ENCODE data around the gene IL17RD. TPM values are rescaled to one million over a fixed set of nuclear protein-coding genes. Genes with fewer than 3 reads are reported as not detected.

Gene IL17RD
- total and polyA plus RNA-seq, 2 experiments from 2014 or later: 10.7 to 104 TPM

DNA sequence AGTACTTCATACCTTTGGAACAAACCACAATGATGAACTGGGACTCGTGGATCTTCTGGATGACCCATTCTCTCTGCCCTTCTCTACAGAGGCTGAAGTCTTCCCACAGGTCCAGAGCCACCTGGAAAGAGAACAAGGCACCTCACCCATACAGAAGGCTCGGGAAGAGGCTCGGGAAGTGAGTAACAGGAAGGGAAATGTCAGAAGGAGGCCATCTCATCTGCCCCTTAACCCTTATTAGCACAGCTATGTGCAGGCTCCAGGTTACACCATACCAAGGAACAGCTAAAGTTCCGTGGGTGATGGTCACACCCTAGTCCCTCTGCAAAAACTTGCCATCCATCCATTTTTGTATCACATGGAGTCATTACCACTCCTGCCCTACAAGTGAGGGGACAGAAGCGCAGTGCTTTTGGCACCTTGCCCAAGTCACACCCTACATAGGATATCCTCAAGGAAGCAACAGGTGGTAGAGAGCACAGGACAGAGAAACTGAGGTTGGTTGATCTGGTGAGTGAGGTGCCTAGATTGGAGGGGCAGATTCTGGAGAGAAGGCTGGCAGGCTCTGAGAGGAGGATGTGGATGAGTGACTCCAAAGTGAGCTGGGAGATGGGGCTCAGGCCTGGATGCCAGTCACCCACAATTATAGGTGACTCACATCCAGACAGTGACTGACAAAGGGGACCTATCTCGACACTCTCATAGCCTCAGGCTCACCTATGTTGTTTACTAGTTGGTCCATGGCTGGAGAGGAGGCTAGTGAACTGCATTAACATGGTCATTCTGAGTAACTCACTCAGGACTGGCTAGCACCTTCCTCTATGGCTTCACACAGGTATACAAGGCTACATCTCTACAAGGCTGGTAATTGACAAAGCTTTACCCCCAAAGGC, 66.5 kb downstream of the IL17RD start (continued):
- TF ChIP-seq, protein P1, sequence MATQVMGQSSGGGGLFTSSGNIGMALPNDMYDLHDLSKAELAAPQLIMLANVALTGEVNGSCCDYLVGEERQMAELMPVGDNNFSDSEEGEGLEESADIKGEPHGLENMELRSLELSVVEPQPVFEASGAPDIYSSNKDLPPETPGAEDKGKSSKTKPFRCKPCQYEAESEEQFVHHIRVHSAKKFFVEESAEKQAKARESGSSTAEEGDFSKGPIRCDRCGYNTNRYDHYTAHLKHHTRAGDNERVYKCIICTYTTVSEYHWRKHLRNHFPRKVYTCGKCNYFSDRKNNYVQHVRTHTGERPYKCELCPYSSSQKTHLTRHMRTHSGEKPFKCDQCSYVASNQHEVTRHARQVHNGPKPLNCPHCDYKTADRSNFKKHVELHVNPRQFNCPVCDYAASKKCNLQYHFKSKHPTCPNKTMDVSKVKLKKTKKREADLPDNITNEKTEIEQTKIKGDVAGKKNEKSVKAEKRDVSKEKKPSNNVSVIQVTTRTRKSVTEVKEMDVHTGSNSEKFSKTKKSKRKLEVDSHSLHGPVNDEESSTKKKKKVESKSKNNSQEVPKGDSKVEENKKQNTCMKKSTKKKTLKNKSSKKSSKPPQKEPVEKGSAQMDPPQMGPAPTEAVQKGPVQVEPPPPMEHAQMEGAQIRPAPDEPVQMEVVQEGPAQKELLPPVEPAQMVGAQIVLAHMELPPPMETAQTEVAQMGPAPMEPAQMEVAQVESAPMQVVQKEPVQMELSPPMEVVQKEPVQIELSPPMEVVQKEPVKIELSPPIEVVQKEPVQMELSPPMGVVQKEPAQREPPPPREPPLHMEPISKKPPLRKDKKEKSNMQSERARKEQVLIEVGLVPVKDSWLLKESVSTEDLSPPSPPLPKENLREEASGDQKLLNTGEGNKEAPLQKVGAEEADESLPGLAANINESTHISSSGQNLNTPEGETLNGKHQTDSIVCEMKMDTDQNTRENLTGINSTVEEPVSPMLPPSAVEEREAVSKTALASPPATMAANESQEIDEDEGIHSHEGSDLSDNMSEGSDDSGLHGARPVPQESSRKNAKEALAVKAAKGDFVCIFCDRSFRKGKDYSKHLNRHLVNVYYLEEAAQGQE (IDR thresholded peaks at IDR 0.05; ENCODE audit: unreplicated experiment): no peak
- TF ChIP-seq POLR2AphosphoS5 (IDR thresholded peaks at IDR 0.05; ENCODE audit: low read depth) (no peak), ZNF331 (CRISPR knock-in tag; IDR thresholded peaks at IDR 0.05; ENCODE audit: low read depth) (no peak), EZH2phosphoT487 (IDR thresholded peaks at IDR 0.05; ENCODE audit: unreplicated experiment) (no peak), NANOG (IDR thresholded peaks at IDR 0.05; ENCODE audit: borderline replicate concordance) (no peak)
- TF ChIP-seq, protein P2, sequence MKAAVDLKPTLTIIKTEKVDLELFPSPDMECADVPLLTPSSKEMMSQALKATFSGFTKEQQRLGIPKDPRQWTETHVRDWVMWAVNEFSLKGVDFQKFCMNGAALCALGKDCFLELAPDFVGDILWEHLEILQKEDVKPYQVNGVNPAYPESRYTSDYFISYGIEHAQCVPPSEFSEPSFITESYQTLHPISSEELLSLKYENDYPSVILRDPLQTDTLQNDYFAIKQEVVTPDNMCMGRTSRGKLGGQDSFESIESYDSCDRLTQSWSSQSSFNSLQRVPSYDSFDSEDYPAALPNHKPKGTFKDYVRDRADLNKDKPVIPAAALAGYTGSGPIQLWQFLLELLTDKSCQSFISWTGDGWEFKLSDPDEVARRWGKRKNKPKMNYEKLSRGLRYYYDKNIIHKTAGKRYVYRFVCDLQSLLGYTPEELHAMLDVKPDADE (IDR thresholded peaks at IDR 0.05): no peak

DNA sequence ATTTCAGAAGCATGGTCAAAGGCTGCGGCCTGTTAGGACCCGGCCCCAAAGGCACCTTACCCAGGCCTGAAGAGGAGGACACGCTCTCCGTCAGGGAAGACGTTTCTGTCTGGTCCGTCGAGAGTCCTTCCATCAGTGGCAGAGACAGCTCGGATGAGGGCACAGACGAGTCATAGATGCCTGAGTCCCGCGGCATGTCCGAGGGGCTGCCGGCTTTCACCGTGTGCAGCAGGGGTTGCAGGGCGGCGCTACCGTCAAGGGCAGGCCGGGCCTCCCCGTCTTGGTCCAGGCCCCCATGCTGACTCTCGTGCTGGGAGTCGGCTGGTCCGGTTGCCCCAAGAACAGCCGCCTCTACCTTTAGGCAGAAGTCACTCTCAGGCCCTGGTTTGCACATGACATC, 67.6 kb downstream of the IL17RD start:
- Mint-ChIP-seq H3K4me3 (no peak overlapping the region), H3K27ac (no peak overlapping the region), H3K27me3 (ENCODE audit: insufficient read depth, low read depth, poor library complexity) (peaks cover 4% of the 10 kb centered on the region), H3K4me1 (peaks cover 22% of the 10 kb centered on the region), H3K9me3 (no peaks in the 10 kb centered on the region), H3K36me3 (ENCODE audit: low read depth) (peaks cover 84% of the 10 kb centered on the region)
- Histone ChIP-seq H3K4me1 (ENCODE audit: insufficient read depth) (peaks cover 4% of the 10 kb centered on the region; the same call in 1 of the 2 replicates), H3K4me3 (no peak overlapping the region), H2AFZ (no peak overlapping the region), H4K20me1 (replicated peaks; ENCODE audit: insufficient read depth) (peaks cover 7% of the 10 kb centered on the region), H3K79me2 (replicated peaks; ENCODE audit: insufficient read depth) (peaks cover 19% of the 10 kb centered on the region), H3K4me2 (no peak overlapping the region), H3K27me3 (ENCODE audit: insufficient read depth) (no peaks in the 10 kb centered on the region), H3F3A (replicated peaks; ENCODE audit: low read depth) (peaks cover 17% of the 10 kb centered on the region), H3K9me2 (ENCODE audit: insufficient read depth) (no peaks in the 10 kb centered on the region), H3K36me3 (ENCODE audit: insufficient read depth) (peaks cover 30% of the 10 kb centered on the region), H3K27ac (ENCODE audit: low read depth) (no peak overlapping the region)
- DNase-seq (ENCODE audit: low spot score): no peak
- ATAC-seq: no peak
- TF ChIP-seq, protein P1 (IDR thresholded peaks at IDR 0.05; ENCODE audit: unreplicated experiment): no peak
- TF ChIP-seq CREB1 (CRISPR knock-in tag; IDR thresholded peaks at IDR 0.05; ENCODE audit: low read depth) (no peak), EZH2phosphoT487 (IDR thresholded peaks at IDR 0.05; ENCODE audit: unreplicated experiment) (no peak), EZH2 (IDR thresholded peaks at IDR 0.05; ENCODE audit: low read depth, unreplicated experiment) (no peak), ZNF331 (CRISPR knock-in tag; IDR thresholded peaks at IDR 0.05; ENCODE audit: low read depth) (no peak), POLR2AphosphoS5 (IDR thresholded peaks at IDR 0.05; ENCODE audit: low read depth) (no peak), ZNF114 (CRISPR knock-in tag; IDR thresholded peaks at IDR 0.05) (no peak), JUNB (IDR thresholded peaks at IDR 0.05; ENCODE audit: unreplicated experiment) (no peak)
- TF ChIP-seq, protein P3, sequence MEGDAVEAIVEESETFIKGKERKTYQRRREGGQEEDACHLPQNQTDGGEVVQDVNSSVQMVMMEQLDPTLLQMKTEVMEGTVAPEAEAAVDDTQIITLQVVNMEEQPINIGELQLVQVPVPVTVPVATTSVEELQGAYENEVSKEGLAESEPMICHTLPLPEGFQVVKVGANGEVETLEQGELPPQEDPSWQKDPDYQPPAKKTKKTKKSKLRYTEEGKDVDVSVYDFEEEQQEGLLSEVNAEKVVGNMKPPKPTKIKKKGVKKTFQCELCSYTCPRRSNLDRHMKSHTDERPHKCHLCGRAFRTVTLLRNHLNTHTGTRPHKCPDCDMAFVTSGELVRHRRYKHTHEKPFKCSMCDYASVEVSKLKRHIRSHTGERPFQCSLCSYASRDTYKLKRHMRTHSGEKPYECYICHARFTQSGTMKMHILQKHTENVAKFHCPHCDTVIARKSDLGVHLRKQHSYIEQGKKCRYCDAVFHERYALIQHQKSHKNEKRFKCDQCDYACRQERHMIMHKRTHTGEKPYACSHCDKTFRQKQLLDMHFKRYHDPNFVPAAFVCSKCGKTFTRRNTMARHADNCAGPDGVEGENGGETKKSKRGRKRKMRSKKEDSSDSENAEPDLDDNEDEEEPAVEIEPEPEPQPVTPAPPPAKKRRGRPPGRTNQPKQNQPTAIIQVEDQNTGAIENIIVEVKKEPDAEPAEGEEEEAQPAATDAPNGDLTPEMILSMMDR (conservative IDR thresholded peaks at IDR 0.05; ENCODE audit: low read depth in 2 of 2): no peak
